Measurements from ENCODE around the gene XRCC3. TPM values are rescaled to one million over a fixed set of nuclear protein-coding genes. Genes with fewer than 3 reads are reported as not detected.

The XRCC3 gene
- total RNA-seq, 2 experiments from 2014 or later: 64.3 to 68.8 TPM

GRCh38 chr14:103735815-103736545, 20.7 kb upstream of the XRCC3 start:
- DNase-seq (no peak), ATAC-seq (no peak)
- Mint-ChIP-seq H3K36me3 (no peaks in the 10 kb centered on the region), H3K4me1 (no peaks in the 10 kb centered on the region), H3K27me3 (no peaks in the 10 kb centered on the region), H3K4me3 (no peak overlapping the region), H3K27ac (no peak overlapping the region), H3K9me3 (ENCODE audit: low read depth) (no peaks in the 10 kb centered on the region)
- CTCF ChIA-PET: no interaction called here

- no peak overlapping the region for H3K27ac Mint-ChIP-seq
- no peaks in the 10 kb centered on the region for H3K27me3 Mint-ChIP-seq
- H3K9me3 Mint-ChIP-seq (ENCODE audit: low read depth): no peaks in the 10 kb centered on the region
- no peaks in the 10 kb centered on the region for H3K4me1 Mint-ChIP-seq
- H3K4me3 Mint-ChIP-seq: no peak overlapping the region
- no peak for DNase-seq
- no peak for ATAC-seq
- no peaks in the 10 kb centered on the region for H3K36me3 Mint-ChIP-seq
- CTCF ChIA-PET: no interaction called here
These were observed 20.2 kb upstream of the XRCC3 start for GRCh38 chr14:103735439-103735814.

- no peaks in the 10 kb centered on the region for H3K36me3 Mint-ChIP-seq
- H3K27ac Mint-ChIP-seq: no peak overlapping the region
- no peak for DNase-seq
- H3K4me3 Mint-ChIP-seq: no peak overlapping the region
- no peak for ATAC-seq
- H3K27me3 Mint-ChIP-seq: no peaks in the 10 kb centered on the region
- CTCF ChIA-PET: no interaction called here
- no peaks in the 10 kb centered on the region for H3K4me1 Mint-ChIP-seq
- H3K9me3 Mint-ChIP-seq (ENCODE audit: low read depth): no peaks in the 10 kb centered on the region
These were observed 19.8 kb upstream of the XRCC3 start for GRCh38 chr14:103735022-103735421.

GRCh38 chr14:103734081-103734888, 19.0 kb upstream of the XRCC3 start:
- Mint-ChIP-seq H3K9me3 (ENCODE audit: low read depth) (no peaks in the 10 kb centered on the region), H3K27me3 (no peaks in the 10 kb centered on the region), H3K36me3 (peaks cover 4% of the 10 kb centered on the region), H3K4me1 (no peaks in the 10 kb centered on the region), H3K4me3 (no peak overlapping the region), H3K27ac (no peak overlapping the region)
- no peak for DNase-seq
- CTCF ChIA-PET: no interaction called here
- ATAC-seq: no peak

- no peaks in the 10 kb centered on the region for H3K9me3 Mint-ChIP-seq (ENCODE audit: low read depth)
- H3K4me1 Mint-ChIP-seq: no peaks in the 10 kb centered on the region
- CTCF ChIA-PET: no interaction called here
- no peak overlapping the region for H3K27ac Mint-ChIP-seq
- no peak for DNase-seq
- ATAC-seq: no peak
- H3K36me3 Mint-ChIP-seq: peaks cover 4% of the 10 kb centered on the region
- H3K27me3 Mint-ChIP-seq: no peaks in the 10 kb centered on the region
- H3K4me3 Mint-ChIP-seq: no peak overlapping the region
These were observed 18.4 kb upstream of the XRCC3 start for GRCh38 chr14:103733651-103734050.

- no peak overlapping the region for H3K4me3 Mint-ChIP-seq
- DNase-seq (no peak), ATAC-seq (no peak)
- no peaks in the 10 kb centered on the region for H3K9me3 Mint-ChIP-seq (ENCODE audit: low read depth)
- no peak overlapping the region for H3K27ac Mint-ChIP-seq
- CTCF ChIA-PET: no interaction called here
- H3K4me1 Mint-ChIP-seq: no peaks in the 10 kb centered on the region
- no peaks in the 10 kb centered on the region for H3K27me3 Mint-ChIP-seq
- H3K36me3 Mint-ChIP-seq: peaks cover 4% of the 10 kb centered on the region
These were observed 17.8 kb upstream of the XRCC3 start for GRCh38 chr14:103732868-103733620.

- Mint-ChIP-seq H3K27me3 (no peaks in the 10 kb centered on the region), H3K4me1 (no peaks in the 10 kb centered on the region), H3K9me3 (ENCODE audit: low read depth) (no peaks in the 10 kb centered on the region), H3K4me3 (no peak overlapping the region), H3K27ac (no peak overlapping the region), H3K36me3 (peaks cover 4% of the 10 kb centered on the region)
- no peak for DNase-seq
- CTCF ChIA-PET: no interaction called here
- no peak for ATAC-seq
These were observed 16.9 kb upstream of the XRCC3 start for GRCh38 chr14:103731916-103732867.

- no peak overlapping the region for H3K27ac Mint-ChIP-seq
- no peak overlapping the region for H3K4me3 Mint-ChIP-seq
- CTCF ChIA-PET: no interaction called here
- ATAC-seq (no peak), DNase-seq (no peak)
- no peaks in the 10 kb centered on the region for H3K27me3 Mint-ChIP-seq
- peaks cover 4% of the 10 kb centered on the region for H3K36me3 Mint-ChIP-seq
- no peaks in the 10 kb centered on the region for H3K4me1 Mint-ChIP-seq
- no peaks in the 10 kb centered on the region for H3K9me3 Mint-ChIP-seq (ENCODE audit: low read depth)
These were observed 16.2 kb upstream of the XRCC3 start for GRCh38 chr14:103731481-103731880.

- Mint-ChIP-seq H3K27ac (no peak overlapping the region), H3K36me3 (peaks cover 4% of the 10 kb centered on the region), H3K4me3 (no peak overlapping the region), H3K4me1 (no peaks in the 10 kb centered on the region), H3K9me3 (ENCODE audit: low read depth) (no peaks in the 10 kb centered on the region), H3K27me3 (no peaks in the 10 kb centered on the region)
- DNase-seq (no peak), ATAC-seq (no peak)
- CTCF ChIA-PET: no interaction called here
These were observed 15.3 kb upstream of the XRCC3 start for GRCh38 chr14:103730490-103731035.

GRCh38 chr14:103729496-103730448, 14.5 kb upstream of the XRCC3 start:
- no peaks in the 10 kb centered on the region for H3K4me1 Mint-ChIP-seq
- ATAC-seq: no peak
- H3K9me3 Mint-ChIP-seq (ENCODE audit: low read depth): no peaks in the 10 kb centered on the region
- CTCF ChIA-PET: no interaction called here
- no peak for DNase-seq
- peaks cover 4% of the 10 kb centered on the region for H3K36me3 Mint-ChIP-seq
- H3K27me3 Mint-ChIP-seq: no peaks in the 10 kb centered on the region
- no peak overlapping the region for H3K4me3 Mint-ChIP-seq
- H3K27ac Mint-ChIP-seq: no peak overlapping the region

GRCh38 chr14:103728721-103729120, 13.5 kb upstream of the XRCC3 start:
- H3K27ac Mint-ChIP-seq: no peak overlapping the region
- no peak overlapping the region for H3K4me3 Mint-ChIP-seq
- no peaks in the 10 kb centered on the region for H3K4me1 Mint-ChIP-seq
- H3K9me3 Mint-ChIP-seq (ENCODE audit: low read depth): no peaks in the 10 kb centered on the region
- CTCF ChIA-PET: no interaction called here
- DNase-seq: no peak
- H3K27me3 Mint-ChIP-seq: no peaks in the 10 kb centered on the region
- peaks cover 4% of the 10 kb centered on the region for H3K36me3 Mint-ChIP-seq
- ATAC-seq: no peak

GRCh38 chr14:103728141-103728540, 12.9 kb upstream of the XRCC3 start:
- Mint-ChIP-seq H3K4me3 (no peak overlapping the region), H3K9me3 (ENCODE audit: low read depth) (no peaks in the 10 kb centered on the region), H3K27me3 (no peaks in the 10 kb centered on the region), H3K36me3 (peaks cover 4% of the 10 kb centered on the region), H3K4me1 (no peaks in the 10 kb centered on the region), H3K27ac (no peak overlapping the region)
- CTCF ChIA-PET: no interaction called here
- ATAC-seq (no peak), DNase-seq (no peak)

All from activated CD8-positive, alpha-beta memory T cell treated with anti-CD3 and anti-CD28 coated beads, Interleukin-2, amount 10 ng/mL, durations not matched to agents 7 days and 5 days (primary cell).